ENCODE measurements around the gene ZNF587B.
"Not testable (repeated sequence)": the region's sequence is repeated elsewhere in the genome, so short reads cannot be mapped to it uniquely, and the experiment has no call there.

The ZNF587B gene
- total RNA-seq: 58.4 to 105 reads per million in 2 experiments

DNA sequence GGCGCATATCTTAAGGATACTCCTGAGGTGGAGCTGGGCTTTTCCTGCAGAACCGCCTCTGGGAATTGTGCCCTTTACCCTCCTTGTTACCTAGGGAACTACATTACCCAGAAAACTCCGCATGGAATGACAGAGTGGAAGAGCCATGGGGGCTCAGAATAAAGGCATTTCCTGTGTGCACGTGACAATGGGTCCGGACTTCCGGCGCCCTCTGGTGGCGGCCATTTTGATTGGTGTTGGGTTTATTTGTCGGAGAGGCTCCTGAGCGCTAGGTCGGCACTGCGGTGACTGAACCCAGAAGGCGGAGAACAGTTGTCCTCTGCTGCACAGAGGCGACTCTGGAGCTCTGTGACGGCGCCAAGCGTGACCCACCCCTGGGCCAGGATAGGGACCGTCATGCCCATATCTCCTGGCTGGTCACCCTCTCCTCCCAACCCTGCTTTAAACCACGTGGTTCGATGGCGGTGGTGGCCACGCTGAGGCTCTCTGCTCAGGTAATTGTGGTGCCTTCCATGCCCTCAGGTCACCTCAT lies at the start of gene ZNF587B:
TSS of gene ZNF587B (plus strand) at position 229 of the 532 bp plus-strand sequence. CDS start at position 459, 230 bp downstream.
- DNase-seq (ENCODE audit: low read depth): no peak

DNA sequence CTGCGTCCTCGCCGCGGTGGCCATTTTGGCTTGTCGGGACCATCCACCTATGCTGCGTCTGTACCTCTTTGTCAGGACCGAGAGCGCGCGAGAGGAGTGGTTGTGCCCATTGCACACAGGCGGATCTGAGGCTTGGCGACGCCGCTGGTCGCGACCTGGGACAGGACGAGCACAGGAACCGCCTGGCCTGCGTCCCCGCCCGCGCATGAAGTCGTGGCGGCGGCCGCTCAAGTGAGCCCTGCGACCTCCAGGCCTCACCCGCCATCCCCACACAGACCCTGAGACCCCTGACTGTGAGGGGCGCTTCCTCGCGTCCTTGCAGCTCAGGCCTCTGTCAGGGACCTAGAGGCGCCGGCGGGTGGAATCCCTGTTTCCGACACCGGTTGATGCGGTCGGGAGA lies 43.8 kb upstream of the ZNF587B start:
- no peak for DNase-seq (ENCODE audit: low read depth)

DNA sequence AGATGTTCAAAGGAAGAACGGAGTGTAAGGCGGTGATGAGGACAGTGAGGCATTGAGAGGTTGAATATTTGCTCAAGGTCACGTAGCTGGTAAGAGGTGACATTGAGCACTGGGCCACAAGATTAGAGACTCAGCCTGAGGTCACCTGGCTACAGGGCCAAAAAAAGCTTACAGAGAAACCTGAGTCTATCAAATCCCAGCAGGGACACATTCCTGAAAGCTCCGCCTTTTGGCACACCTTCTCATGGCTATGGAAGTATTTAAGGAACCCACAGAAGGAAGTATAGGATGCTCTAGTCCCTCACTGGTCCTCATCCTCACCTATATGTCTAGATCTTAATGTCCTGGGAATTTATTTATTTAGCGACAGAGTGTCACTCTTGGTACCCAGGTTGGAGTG lies 43.2 kb upstream of the ZNF587B start:
- no peak for DNase-seq (ENCODE audit: low read depth)

DNA sequence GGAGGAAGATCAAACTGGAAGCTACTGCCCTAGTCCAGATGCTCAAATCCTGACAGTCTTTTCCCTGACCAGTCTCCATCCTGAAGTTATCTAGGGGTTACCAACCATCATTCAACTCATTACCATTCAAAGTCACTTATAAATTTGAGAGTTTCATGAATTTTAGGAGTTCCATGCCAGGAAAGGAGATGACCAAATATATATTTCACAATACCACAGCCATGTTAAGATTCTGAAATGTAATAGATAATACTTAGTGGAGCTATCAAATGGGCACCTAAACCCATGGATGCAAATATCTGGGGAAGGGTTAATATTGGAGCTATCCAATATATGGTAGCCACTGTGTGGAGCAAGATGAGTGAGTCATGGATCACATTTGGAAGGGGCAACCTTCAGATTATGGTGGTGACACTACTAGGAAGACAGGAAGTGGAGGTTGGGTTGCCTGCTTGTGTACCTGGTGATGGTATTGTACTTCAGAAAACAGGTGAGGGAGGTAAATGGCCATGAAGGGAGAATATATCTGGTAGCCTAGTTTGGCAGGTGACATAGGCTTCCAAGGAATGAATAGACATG lies 41.9 kb upstream of the ZNF587B start:
- DNase-seq (ENCODE audit: low read depth): no peak

DNA sequence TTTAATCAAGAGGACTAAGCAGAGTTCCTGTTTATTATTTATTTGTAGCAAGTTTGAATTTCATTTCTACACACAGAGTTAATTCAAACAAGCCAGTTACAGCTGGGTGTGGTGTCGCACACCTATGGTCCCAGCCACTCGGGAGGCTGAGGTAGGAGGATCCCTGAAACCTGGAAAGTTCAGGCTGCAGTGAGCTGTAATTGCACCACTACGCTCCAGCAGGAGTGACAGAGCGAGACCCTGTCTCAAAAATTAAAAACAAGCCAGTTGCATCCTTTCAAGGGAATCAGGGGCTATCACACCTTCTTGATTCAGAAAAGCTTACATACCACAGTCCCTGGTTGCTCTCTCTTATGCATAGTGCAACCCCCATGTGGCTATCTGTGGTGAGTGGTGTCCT lies 40.8 kb upstream of the ZNF587B start:
- DNase-seq (ENCODE audit: low read depth): no peak

DNA sequence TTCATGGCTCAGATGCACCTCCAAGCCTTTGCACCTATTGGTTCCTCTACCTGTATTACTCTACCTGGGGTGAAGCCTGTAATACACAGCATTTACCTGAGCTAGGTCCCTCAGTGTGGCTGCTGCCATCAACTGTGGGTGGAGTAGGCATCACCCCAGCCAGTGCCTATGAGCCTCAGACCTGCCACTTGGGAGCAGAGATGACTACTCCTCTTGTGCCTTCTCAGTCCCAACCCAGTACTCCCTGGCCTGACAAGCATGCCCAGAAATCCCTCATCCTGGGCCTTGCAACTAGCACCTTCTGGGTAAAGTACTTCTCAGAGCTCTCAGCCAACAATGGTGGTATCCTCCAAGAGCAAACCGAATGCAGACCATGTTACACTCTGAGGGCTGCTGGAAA lies 33.5 kb upstream of the ZNF587B start:
- DNase-seq (ENCODE audit: low read depth): not testable (repeated sequence)

DNA sequence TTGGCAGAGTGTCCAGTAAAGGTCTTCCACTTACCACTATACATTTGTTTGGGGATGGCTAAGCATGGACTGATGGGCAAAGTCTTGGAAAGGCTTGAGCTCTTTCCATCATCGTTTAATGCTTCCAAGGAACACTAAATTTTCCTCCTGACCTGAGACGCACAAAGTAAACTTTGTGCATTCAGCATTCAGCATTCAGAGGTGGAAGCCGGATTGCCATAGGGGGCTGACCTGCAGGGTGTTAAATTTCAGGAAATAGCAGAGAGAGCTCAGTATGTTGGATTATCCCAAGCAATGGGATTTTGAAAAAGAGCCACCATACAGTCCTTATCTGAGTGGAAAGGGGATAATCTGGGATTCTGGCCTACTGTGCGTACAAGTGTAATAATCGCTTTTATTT lies 29.4 kb upstream of the ZNF587B start:
- no peak for DNase-seq (ENCODE audit: low read depth)

DNA sequence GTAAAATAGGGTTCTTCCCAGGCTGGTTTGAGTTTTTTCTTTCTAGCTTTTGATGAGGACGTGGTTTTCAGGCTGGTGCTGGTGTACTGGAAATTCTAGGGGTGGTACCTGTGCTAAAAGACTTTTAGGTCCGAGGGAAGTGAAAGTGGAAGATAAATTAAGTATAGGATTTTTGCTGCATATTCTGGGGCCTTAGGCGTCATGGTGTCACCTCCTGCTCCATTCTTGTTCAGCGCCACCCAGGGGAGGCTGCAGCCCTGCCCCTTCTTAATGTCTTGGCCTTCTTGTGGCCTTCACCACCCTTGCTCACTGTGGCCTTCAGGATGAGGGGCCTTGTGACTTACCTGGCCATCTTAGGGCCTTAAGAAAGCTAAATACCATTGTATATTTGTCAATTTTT lies 27.8 kb upstream of the ZNF587B start:
- DNase-seq (ENCODE audit: low read depth): no peak

DNA sequence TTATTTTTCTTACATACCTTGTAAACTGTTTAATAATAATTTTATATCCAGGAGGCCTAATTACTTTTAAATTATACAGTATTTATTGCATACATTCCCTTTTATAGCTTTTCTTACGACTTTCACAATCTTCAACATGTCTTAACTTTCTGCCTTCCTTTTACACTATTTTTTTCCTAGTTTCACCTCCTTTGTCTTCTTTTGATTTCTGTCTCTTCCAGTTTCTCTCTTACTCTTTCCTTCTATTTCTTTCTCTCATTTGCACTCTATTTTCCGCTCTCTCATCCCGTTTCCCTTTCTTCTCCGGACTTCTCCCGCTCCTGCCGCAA lies 26.9 kb upstream of the ZNF587B start:
- DNase-seq (ENCODE audit: low read depth): no peak

DNA sequence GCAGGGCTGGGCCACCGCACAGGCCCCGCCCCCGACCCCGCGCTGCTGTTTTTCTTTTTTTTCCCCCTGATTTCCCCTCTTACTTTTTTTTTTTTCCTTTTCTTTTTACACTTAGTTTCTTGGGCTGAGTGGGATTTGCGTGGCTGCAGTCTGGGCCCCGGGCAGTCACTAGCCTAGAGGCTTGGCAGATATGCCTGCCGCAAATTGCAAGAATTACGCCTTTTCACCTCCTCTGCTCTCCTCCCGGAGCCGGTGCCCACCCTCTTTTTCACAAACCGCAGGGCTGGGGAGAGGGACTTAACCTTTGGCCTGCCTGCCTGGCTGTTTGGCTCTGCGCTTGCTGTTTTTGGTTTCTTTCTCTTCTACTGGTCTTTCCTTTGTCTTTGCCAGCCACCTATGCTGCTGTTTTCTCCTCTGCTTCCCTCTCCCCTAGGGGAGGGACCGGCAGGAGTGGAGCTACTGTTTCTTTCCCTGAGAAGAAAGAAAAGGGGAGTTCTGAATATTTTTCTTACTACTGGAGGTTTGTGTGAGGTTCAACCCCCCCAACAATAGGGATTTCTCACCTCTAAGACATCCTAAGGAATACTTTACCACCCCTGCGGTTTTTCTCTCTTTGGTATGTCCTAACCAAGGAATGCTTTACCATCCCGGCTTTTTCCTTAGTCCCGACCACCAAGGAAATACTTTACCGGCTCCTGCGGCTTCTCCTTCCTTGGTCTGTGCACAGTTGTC lies 26.3 kb upstream of the ZNF587B start:
- no peak for DNase-seq (ENCODE audit: low read depth)

DNA sequence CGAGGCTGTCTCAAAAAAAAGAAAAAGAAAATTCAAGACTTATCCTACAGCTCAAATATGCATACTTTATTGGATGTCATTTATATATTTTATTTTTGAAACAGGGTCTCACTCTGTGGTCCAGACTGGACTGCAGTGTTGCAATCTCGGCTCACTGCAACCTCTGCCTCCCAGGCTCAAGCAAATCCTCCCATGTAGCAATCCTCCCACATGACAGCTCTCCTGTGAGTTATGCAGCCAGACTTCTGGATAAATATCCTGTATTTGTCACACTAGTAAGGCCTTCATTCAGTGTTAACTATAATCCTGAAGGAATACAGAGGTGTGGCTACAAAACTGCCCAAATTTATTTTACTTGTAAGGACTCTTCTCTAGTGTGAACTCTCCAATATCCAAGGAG lies 22.6 kb upstream of the ZNF587B start:
- DNase-seq (ENCODE audit: low read depth): no peak

DNA sequence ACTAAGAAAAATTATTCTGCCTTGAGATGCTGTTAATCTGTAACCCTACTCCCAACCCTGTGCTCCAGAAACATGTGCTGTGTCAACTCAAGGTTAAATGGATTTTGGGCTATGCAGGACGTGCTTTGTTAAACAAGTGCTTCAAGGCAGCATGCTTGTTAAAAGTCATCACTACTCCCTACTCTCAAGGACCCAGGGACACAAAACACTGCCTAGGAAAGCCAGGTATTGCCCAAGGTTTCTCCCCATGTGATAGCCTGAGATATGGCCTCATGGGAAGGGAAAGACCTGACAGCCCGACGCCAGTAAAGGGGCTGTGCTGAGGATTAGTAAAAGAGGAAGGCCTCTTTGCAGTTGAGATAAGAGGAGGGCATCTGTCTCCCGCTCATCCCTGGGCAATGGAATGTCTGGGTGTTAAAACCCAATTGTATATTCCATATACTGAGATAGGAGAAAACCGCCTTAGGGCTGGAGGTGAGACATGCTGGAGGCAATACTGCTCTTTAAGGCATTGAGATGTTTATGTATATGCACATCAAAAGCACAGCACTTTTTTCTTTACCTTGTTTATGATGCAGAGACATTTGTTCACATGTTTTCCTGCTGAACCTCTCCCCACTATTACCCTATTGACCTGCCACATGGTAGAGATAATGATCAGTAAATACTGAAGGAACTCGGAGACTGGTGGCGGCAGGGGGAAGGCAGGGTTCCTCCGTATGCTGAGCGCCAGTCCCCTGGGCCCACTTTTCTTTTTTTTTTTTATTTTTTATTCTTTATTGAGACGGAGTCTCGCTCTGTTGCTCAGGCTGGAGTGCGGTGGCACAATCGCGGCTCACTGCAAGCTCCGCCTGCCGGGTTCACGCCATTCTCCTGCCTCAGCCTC lies 19.4 kb upstream of the ZNF587B start:
- not testable (repeated sequence) for DNase-seq (ENCODE audit: low read depth)

DNA sequence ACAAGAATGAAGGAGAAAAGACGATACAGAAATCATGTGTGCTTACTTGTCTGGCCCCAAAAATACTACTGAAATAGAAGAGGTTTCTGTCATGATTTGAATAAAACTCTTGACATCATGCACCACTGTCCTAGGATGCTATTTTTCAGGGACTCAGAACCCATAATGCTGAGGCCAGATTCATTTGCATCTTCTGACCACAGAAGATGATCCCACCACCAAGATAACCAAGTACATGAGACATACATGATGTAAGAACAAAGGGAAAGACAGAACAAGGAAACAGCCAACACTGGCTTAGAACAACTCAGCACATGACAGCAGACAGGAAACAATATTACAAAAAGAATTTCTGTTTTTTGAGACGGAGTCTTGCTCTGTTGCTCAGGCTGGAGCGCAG lies 17.9 kb upstream of the ZNF587B start:
- DNase-seq (ENCODE audit: low read depth): no peak

DNA sequence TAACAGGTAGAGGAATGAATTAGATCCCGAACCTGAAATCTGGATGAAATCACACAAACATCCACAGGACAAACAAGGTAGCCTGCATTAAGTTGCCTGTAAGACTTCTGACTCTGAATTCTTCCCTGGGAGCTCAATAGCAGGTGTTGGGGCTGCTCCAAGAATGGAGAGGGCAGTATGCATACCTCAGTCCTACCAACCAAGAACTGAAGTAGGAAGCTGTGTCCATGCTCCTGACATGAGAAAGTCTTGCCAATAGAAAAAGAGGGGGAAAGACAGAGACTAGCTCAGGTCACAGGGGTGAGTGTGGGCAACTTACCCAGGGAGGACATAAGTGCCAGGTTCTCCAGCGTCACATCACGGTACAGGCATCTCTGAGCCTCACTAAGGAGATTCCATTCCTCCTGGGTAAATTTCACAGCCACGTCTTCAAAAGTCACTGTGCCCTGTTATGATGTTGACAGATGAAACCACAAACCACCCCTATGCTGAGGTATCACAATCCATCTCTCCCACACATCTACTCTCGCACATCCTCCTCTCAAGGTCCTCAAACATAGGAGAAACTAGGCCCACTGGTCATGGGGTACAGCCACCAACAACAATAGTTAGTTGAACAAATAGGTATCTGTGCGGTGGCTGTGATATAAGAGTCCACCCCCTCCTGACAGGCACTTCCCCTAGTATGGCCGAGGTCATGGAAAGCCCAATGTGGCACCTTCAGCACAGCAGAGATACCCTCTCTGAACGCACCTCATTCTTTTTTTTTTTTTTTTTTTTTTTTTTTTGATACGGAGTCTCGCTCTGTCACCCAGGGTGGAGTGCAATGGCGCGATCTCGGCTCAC lies 16.9 kb upstream of the ZNF587B start:
- DNase-seq (ENCODE audit: low read depth): not testable (repeated sequence)

DNA sequence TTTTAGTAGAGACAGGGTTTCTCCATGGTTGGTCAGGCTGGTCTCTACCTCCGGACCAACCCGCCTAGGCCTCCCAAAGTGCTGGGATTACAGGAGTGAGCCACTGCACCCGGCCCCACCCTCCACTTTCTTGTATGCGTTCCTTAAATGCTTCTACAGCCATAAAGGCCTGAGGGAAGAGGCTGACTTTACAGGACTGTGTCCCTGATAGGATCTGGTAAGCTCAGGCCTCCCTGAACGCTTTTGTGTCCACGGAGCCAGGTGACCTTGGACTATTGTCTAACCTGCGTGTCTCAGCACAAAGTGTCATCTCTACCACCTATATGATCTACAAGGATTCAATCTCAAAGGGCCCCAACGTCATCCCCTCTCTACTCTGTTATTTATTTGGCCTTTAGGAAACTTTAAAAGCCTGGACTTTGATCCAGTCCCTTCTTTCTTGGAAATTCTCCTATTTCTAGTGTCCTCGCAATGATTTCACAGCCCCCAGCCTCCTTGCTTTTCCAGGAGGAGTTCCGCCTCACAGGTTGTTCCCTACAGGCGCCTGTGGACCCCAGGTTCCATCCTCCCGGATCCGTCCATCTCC lies 16.1 kb upstream of the ZNF587B start:
- DNase-seq (ENCODE audit: low read depth): no peak

DNA sequence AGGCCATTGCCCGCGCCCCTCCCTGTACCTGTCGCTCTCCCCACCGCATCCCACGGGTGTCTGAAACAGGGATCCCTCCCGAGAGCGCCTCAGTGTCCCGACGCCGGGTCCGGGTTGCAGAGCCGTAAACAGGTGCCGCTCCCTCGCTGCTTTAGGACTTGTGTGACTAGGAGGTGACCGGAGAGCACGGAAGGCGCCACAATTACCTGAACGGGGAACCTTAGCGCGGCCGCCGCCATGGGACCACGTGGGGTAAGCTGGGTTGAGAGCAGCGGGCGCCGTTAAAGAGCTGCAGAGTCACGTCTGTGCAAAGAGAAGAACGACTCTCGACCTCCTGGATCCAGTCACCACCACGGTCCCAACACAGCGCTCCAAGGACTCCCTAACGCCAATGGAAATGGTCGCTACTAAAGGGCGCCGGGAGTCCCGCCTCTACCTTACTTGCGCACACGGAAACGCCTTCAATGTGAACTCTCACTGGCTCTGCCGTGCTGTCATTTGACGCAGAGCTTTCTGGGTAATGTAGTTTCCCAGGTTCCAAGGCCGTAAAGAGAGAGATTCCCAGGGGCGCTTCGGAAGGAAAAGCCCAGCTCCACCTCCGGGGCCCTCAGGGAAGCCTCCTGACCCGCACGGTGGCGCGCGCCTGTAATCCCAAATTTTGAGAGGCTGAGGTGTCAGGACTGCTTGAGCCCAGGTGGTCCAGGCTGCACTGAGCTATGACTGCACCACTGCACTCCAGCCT lies 15.4 kb upstream of the ZNF587B start, which contains the start of gene ZNF552:
TSS of gene ZNF552 (minus strand) at position 409 of the 742 bp plus-strand sequence. CDS start at position 239, 170 bp downstream.
- DNase-seq (ENCODE audit: low read depth): peak; percentile 69

DNA sequence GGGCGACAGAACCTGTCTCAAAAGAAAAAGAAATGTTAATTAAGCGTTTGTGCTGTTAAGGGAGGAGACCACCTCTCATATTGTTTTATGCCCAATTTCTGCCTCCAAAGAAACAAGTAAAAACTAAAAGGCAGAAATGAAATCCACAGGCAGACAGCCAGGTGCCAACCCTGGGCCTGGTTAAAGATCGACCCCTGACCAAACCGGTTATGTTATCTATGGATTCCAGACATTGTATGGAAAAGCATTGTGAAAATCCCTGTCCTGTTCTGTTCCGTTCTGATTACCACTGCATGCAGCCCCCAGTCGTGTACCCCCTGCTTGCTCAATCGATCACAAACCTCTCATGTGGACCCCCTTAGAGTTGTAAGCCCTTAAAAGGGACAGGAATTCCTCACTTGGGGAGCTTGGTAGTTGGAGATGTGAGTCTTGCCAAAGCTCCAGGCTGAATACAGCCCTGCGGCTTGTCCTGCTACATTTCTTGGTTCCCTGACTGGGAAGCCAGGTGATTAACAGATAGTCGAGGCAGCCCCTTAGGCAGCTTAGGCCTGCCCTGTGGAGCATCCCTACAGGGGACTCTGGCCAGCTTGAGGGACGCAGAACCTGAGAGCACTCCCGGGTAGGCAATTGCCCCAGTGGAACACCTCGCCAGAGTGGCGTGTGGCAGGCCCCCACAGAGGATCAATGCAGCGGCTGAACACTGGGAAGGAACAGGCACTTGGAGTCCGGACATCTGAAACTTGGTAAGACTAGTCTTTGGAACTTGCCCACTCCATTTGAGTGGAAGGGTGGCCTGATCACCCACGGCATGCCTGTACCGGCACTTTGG lies 14.6 kb upstream of the ZNF587B start:
- DNase-seq (ENCODE audit: low read depth): no peak

DNA sequence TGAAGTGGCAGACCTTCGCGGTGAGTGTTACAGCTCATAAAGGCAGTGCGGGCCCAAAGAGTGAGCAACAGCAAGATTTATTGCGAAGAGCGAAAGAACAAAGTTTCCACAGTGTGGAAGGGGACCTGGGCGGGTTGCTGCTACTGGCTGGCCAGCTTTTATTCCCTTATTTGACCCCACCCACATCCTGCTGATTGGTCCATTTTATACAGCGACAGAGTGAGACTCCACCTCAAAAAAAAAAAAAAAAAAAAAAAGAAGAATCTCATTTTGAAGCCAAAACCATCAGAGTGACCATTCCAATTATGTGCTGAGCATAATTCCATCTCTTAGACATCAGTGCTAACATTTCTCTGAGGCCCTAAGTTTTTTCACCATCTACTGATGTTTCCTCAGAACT lies 13.4 kb upstream of the ZNF587B start:
- no peak for DNase-seq (ENCODE audit: low read depth)

DNA sequence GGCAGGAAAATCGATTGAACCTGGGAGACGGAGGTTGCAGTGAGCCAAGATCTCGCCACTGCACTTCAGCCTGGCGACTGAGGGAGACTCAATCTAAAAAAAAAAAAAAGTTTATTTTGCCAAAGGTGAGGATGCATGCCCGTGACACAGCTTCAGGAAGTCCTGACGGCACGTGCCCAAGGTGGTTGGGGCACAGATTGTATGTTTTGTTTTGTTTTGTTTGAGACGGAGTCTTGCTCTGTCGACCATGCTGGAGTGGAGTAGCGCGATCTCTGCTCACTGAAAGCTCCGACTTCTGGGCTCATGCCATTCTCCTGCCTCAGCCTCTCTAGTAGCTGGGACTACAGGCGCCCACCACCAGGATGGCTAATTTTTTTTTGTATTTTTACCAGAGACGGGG lies 12.1 kb upstream of the ZNF587B start:
- no peak for DNase-seq (ENCODE audit: low read depth)

DNA sequence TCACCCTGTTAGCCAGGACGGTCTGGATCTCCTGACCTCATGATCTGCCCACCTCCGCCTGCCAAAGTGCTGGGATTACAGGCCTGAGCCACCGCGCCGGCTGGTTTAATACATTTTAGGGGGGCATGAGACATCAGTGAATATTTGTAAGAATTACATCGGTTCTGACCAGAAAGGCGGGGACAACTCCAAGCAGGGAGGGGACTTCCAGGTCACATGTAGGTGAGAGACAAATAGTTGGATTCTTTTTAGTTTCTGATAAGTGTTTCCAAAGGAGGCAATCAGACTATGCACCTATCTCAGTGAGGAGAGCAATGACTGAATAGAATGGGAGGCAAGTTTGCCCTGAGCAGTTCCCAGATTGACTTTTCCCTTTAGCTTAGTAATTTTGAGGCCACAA lies 11.7 kb upstream of the ZNF587B start:
- DNase-seq (ENCODE audit: low read depth): no peak

All from T follicular helper cell (primary cell).